ENCODE measurements around the gene SLC9A9.

GRCh38 chr3:143538061-143538460, 310.2 kb downstream of the SLC9A9 start:
- TF ChIP-seq, protein P1, sequence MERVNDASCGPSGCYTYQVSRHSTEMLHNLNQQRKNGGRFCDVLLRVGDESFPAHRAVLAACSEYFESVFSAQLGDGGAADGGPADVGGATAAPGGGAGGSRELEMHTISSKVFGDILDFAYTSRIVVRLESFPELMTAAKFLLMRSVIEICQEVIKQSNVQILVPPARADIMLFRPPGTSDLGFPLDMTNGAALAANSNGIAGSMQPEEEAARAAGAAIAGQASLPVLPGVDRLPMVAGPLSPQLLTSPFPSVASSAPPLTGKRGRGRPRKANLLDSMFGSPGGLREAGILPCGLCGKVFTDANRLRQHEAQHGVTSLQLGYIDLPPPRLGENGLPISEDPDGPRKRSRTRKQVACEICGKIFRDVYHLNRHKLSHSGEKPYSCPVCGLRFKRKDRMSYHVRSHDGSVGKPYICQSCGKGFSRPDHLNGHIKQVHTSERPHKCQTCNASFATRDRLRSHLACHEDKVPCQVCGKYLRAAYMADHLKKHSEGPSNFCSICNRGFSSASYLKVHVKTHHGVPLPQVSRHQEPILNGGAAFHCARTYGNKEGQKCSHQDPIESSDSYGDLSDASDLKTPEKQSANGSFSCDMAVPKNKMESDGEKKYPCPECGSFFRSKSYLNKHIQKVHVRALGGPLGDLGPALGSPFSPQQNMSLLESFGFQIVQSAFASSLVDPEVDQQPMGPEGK (CRISPR knock-in tag; IDR thresholded peaks at IDR 0.05; ENCODE audit: borderline replicate concordance): no peak
- TF ChIP-seq ZNF70 (CRISPR knock-in tag; IDR thresholded peaks at IDR 0.05) (no peak), RARB (CRISPR knock-in tag; IDR thresholded peaks at IDR 0.05) (no peak), TCF4 (CRISPR knock-in tag; IDR thresholded peaks at IDR 0.05; ENCODE audit: borderline replicate concordance) (no peak)
